HG03025 (cell line): ENCODE results near the gene MZT1.

Source experiments
- ATAC-seq: cut with Tn5 transposase; IDR thresholded peaks from one replicate; pipeline ENCODE4 v1.9.1; 2021; ENCODE audit warnings: mild to moderate bottlenecking, moderate library complexity; ENCODE audit not compliant: unreplicated experiment, low FRiP score

The MZT1 gene

GRCh38 chr13:72689181-72689696, 38.2 kb downstream of the MZT1 start:
- no peak for ATAC-seq

GRCh38 chr13:72686766-72687165, 40.7 kb downstream of the MZT1 start:
- ATAC-seq = no peak

- no peak for ATAC-seq
Measured at GRCh38 chr13:72680353-72680752, 47.1 kb downstream of the MZT1 start.

- ATAC-seq = no peak
Measured at GRCh38 chr13:72678312-72678711, 49.1 kb downstream of the MZT1 start.

GRCh38 chr13:72677431-72677830, 50.0 kb downstream of the MZT1 start:
- no peak for ATAC-seq

GRCh38 chr13:72666391-72666790, 61.0 kb downstream of the MZT1 start:
- no peak for ATAC-seq

DNA sequence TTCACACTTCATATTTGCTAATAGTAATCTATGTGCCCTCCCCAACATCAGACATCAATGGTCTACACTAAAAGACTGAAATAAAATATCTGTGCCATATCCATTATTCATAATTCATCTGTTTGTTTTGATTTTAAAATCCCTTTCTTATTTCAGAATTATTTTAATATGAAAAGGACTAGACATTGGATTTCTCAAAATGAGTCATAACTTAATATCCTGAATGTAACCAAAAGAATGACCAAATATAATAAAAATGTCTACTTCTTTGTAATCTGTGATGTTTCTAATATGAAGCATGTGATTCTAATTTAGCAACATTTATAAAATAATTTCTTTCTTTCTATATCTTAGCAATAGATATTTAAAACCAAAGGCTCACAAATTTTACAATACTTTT, 64.9 kb downstream of the MZT1 start:
- no peak for ATAC-seq
